Globus pallidus (tissue), 1 donor: ENCODE measurements around the gene VPS35.
"Not testable (repeated sequence)": the region's sequence is repeated elsewhere in the genome, so short reads cannot be mapped to it uniquely, and the experiment has no call there.

Experiments used
- DNase-seq: peaks from one replicate; pipeline ENCODE4 v3.0.0-alpha.2; 2015; ENCODE audit warnings: low spot score

The VPS35 gene

GRCh38 chr16:46712911-46713310 is 23.9 kb upstream of the VPS35 start:
- DNase-seq = no peak

- no peak for DNase-seq
Measured at GRCh38 chr16:46711106-46712058, 22.4 kb upstream of the VPS35 start.

- DNase-seq = no peak
Measured at GRCh38 chr16:46709469-46710005, 20.6 kb upstream of the VPS35 start.

GRCh38 chr16:46706642-46707041 is 17.7 kb upstream of the VPS35 start:
- no peak for DNase-seq

GRCh38 chr16:46702030-46702429 is 13.1 kb upstream of the VPS35 start:
- no peak for DNase-seq

- no peak for DNase-seq
Measured at GRCh38 chr16:46701615-46702014, 12.6 kb upstream of the VPS35 start.

GRCh38 chr16:46700048-46700447 is 11.1 kb upstream of the VPS35 start:
- DNase-seq = no peak

- no peak for DNase-seq
Measured at GRCh38 chr16:46696957-46697356, 8.0 kb upstream of the VPS35 start.

GRCh38 chr16:46695937-46696336 is 7.0 kb upstream of the VPS35 start:
- DNase-seq = no peak

- DNase-seq = no peak
Measured at GRCh38 chr16:46693598-46693997, 4.6 kb upstream of the VPS35 start.

- no peak for DNase-seq
Measured at GRCh38 chr16:46691726-46692125, 2.7 kb upstream of the VPS35 start.

- DNase-seq = no peak
Measured at GRCh38 chr16:46690281-46691178, 1.6 kb upstream of the VPS35 start.

- peak; percentile 97 for DNase-seq
Measured at GRCh38 chr16:46689365-46690280, 645 bp upstream of the VPS35 start, which contains the start of gene ORC6. TSS of gene ORC6 (plus strand) at chr16:46689659. CDS start at chr16:46689706, 47 bp downstream.

- DNase-seq = peak; percentile 54
Measured at GRCh38 chr16:46688101-46688653, 801 bp downstream of the VPS35 start.

GRCh38 chr16:46687486-46687885 is 1.5 kb downstream of the VPS35 start:
- DNase-seq = no peak

- no peak for DNase-seq
Measured at GRCh38 chr16:46686815-46687473, 2.0 kb downstream of the VPS35 start.

GRCh38 chr16:46681867-46682266 is 7.1 kb downstream of the VPS35 start:
- DNase-seq = not testable (repeated sequence)

- DNase-seq = not testable (repeated sequence)
Measured at GRCh38 chr16:46677943-46678342, 11.0 kb downstream of the VPS35 start.

- DNase-seq = peak; percentile 38
Measured at GRCh38 chr16:46673320-46674013, 15.5 kb downstream of the VPS35 start.

- no peak for DNase-seq
Measured at GRCh38 chr16:46662123-46662522, 26.9 kb downstream of the VPS35 start.
